Erythroblast (primary cell): Measurements from ENCODE around the gene CDK1.

ENCODE experiments used
- GATA1 ChIP-seq: IDR thresholded peaks from 2 replicates; pipeline ENCODE4 v1.6.1; 2011; ENCODE audit warnings: low read depth, mild to moderate bottlenecking, control low read depth, low read length, moderate library complexity
- POLR2A ChIP-seq: IDR thresholded peaks from 2 replicates; pipeline ENCODE4 v1.6.1; 2011; ENCODE audit warnings: mild to moderate bottlenecking, low read length

DNA sequence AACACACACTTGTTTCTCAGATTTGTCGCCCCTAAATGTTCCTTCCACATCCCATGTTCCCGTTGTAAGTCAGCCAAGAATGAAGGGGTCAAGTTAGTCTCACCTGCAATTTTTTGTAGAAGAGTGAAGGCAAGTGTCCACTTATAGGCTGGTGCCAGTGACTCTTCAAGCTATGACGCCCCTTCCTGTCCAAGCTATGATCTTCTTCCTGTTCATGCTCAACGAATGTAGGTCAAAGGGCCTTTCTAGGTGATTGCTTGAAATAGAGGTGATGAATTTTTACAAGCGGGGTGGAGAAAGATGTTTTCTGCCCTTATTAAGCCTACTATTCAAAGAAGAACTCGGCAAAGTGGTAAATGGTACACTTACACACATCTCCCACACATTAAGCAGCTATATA, 41.0 kb downstream of the CDK1 start:
- TF ChIP-seq POLR2A: no peak
- TF ChIP-seq GATA1: no peak
